ENCODE data around the gene FGGY.

Gene FGGY

GRCh38 chr1:59539961-59540681 lies 243.2 kb downstream of the FGGY start:
- peaks cover 8% of the 10 kb centered on the region for H3K4me1 Mint-ChIP-seq
- no peak overlapping the region for H3K27ac Mint-ChIP-seq

GRCh38 chr1:59541161-59541560 lies 244.3 kb downstream of the FGGY start:
- Mint-ChIP-seq H3K27me3 (no peaks in the 10 kb centered on the region), H3K36me3 (no peaks in the 10 kb centered on the region), H3K27ac (no peak overlapping the region), H3K4me1 (peaks cover 8% of the 10 kb centered on the region), H3K4me3 (no peak overlapping the region), H3K9me3 (no peaks in the 10 kb centered on the region)

More at GRCh38 chr1:59539961-59540681, 243.2 kb downstream of the FGGY start:
- H3K36me3 Mint-ChIP-seq: no peaks in the 10 kb centered on the region
- no peaks in the 10 kb centered on the region for H3K27me3 Mint-ChIP-seq
- H3K4me3 Mint-ChIP-seq: no peak overlapping the region
- no peaks in the 10 kb centered on the region for H3K9me3 Mint-ChIP-seq

DNA sequence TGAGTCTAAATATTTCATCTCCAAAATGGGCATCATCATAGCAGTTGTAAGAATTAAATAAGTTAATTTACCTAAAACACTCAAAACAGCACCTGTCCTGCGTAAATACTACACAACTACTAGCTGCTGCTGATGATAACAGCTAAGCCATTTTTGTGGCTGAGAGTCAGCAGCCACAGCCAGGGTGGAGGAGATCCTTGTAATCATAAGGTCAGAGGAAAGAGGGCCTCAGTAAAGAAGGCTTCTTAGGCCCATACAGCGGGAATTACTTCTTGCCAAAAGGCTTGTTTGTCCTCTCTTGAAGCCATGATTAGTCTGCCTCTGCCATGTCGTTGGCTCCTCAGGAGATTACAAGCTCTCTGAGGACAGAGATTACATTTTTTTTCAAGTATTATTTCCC lies 245.0 kb downstream of the FGGY start:
- peaks cover 8% of the 10 kb centered on the region for H3K4me1 Mint-ChIP-seq
- H3K27me3 Mint-ChIP-seq: no peaks in the 10 kb centered on the region
- no peak overlapping the region for H3K27ac Mint-ChIP-seq
- no peak overlapping the region for H3K4me3 Mint-ChIP-seq
- no peaks in the 10 kb centered on the region for H3K9me3 Mint-ChIP-seq
- no peaks in the 10 kb centered on the region for H3K36me3 Mint-ChIP-seq

DNA sequence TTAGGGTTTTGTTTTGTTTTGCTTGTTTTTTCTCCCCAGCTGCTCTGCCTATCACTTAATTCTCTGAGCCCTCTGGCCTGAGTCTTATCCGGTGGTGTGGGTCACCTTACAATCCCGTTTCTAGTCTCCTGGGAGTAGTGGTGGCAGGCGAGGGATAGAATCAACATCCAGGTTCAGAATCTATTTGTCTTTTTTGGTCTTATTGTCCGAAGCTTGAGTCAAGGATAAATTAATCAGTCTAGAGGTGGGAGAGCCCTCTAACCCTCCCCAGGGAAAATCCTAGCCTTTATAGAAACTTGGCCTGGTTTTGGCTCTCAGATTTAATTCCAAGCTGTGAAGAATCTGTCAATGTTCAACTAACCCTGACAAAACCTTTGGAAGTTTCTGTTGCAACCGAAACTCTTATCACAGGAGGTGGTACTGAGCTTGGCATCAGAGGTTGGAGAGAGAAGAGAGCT lies 246.3 kb downstream of the FGGY start:
- Mint-ChIP-seq H3K27me3 (no peaks in the 10 kb centered on the region), H3K27ac (no peak overlapping the region), H3K36me3 (no peaks in the 10 kb centered on the region), H3K4me1 (peaks cover 8% of the 10 kb centered on the region), H3K4me3 (no peak overlapping the region), H3K9me3 (no peaks in the 10 kb centered on the region)

DNA sequence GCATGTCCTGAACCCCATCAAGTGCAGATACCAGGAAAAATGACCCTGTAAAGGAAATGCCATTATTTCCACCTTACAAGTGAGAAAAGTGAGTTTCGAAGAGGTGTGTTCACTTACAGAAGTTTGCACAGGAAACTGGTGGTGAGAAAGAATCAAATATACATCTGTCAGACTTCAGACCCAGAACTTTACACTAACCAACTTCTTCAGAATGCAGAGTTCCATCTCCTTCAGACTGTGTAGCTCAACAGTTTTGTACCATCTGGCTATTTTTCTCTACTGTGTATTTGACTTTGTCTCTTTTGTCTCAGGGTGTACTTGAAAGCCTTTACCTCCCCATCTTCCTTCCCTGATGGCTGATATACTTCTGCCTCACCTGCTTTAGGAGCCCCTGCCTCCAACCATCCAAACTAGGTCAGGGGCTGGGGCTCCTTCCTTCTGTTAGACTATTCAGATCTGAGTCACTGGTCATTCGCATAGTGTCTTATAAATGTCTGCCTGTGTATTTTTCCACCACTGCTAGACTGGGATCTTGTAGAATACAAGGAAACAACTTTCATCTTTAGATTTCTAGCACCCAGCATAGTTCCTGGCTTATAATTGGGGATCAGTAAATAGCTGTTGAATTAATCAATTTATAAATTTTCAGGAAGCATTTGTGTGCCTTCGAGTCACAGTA lies 247.9 kb downstream of the FGGY start:
- no peak overlapping the region for H3K27ac Mint-ChIP-seq
- H3K27me3 Mint-ChIP-seq: no peaks in the 10 kb centered on the region
- H3K4me3 Mint-ChIP-seq: no peak overlapping the region
- H3K9me3 Mint-ChIP-seq: no peaks in the 10 kb centered on the region
- no peaks in the 10 kb centered on the region for H3K36me3 Mint-ChIP-seq
- H3K4me1 Mint-ChIP-seq: peaks cover 8% of the 10 kb centered on the region

DNA sequence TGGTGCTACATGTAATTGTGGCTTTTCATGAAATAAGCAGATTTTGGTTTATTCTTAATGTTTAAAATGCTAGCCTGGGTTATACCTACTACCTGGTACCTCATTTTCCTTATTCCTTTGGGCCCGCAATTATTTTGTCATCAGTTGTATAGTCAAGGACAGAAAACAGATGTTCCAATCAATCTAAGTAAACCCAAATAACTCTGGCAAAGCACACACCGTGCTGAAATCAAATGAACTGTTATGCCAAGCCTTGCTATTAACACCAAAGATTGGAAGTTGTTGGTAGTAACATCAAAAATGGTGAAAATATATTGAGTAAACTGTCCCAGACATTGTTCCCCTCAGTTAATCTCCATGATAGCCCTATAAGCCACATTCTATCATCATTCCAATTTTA lies 248.9 kb downstream of the FGGY start:
- Mint-ChIP-seq H3K27me3 (no peaks in the 10 kb centered on the region), H3K36me3 (no peaks in the 10 kb centered on the region), H3K4me1 (peaks cover 8% of the 10 kb centered on the region), H3K4me3 (no peak overlapping the region), H3K27ac (no peak overlapping the region), H3K9me3 (no peaks in the 10 kb centered on the region)

DNA sequence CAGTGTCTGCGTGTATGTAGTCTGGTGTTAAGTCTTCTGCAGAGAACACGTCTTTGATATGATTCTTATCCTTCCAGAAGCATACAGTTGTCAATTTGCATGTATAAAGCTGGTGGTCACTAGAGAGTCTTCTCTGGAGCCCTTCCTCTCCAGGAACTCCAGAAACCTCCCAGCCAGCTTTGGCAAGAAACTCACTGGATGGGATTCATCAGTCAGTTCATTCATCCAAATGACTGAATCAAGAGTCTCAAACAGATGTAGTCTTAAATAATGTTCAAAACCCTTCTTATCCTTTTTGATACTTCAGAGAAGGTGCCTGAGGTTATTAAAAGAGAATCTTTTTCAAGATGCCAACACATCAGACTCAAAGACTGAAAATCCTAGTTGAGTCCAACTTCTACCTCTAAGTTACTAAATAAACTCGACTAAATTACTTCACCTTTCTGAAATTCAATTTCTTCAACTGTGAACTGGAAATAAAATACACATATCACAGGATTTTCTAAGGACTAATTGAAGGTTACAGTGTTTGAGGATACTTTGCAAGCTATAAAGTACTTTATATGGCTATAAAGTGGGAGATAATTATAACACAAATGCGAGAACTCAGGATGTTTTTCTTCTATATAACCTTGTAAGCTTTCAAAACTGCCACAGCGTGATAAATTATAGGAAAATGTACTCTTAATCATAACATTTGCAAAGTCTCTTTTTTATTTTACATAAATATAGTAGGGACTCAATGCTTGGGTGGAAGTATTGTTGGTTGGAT lies 252.4 kb downstream of the FGGY start:
- Mint-ChIP-seq H3K27me3 (no peaks in the 10 kb centered on the region), H3K36me3 (peaks cover 4% of the 10 kb centered on the region), H3K27ac (no peak overlapping the region), H3K9me3 (no peaks in the 10 kb centered on the region), H3K4me3 (no peak overlapping the region), H3K4me1 (peaks cover 8% of the 10 kb centered on the region)

GRCh38 chr1:59549903-59550302 lies 253.0 kb downstream of the FGGY start:
- Mint-ChIP-seq H3K27ac (no peak overlapping the region), H3K4me1 (peaks cover 1% of the 10 kb centered on the region), H3K4me3 (no peak overlapping the region), H3K27me3 (no peaks in the 10 kb centered on the region), H3K36me3 (peaks cover 10% of the 10 kb centered on the region), H3K9me3 (no peaks in the 10 kb centered on the region)

DNA sequence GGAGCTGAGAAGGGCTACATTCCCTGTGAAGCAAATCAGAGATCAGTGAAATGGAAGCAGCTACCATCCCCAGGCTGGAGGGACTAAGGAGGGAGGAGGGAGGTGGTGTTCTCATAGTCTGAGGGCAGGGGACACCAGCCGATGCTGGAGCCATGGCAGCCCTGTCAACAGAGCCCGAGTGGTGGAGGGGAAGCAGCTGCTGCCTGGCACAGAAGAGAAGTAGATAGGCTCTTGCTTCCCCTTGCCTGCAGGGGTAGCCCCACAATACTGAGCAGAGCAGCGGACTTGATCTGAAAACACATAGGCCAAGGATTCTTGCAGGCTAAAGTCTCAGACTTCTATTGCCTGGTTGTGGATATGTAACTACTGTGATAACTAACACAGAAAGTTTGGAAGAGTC lies 255.1 kb downstream of the FGGY start:
- Mint-ChIP-seq H3K9me3 (no peaks in the 10 kb centered on the region), H3K4me3 (no peak overlapping the region), H3K27ac (no peak overlapping the region), H3K4me1 (no peaks in the 10 kb centered on the region), H3K36me3 (peaks cover 20% of the 10 kb centered on the region), H3K27me3 (no peaks in the 10 kb centered on the region)

DNA sequence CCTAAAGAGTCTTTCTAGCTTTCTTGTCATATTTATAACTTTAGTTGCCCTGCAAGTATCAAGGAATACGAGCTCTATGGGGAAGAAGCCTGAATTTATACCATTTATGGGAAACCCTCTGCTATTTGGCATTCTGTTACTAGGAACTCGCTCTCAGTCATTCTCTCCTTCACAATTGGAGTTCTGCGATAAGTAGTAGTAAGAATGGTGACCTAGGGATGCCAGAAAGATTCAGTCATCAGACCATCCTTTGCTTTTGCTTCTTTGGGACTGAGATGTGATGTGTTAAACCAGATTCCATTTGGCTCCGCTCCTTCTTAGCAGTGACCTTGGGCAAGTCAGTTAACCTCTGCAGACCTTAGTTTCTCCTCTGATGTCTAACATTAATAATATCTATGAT lies 256.5 kb downstream of the FGGY start:
- Mint-ChIP-seq H3K9me3 (peaks cover 9% of the 10 kb centered on the region), H3K4me3 (no peak overlapping the region), H3K36me3 (peaks cover 29% of the 10 kb centered on the region)

GRCh38 chr1:59554011-59554663 lies 257.2 kb downstream of the FGGY start:
- Mint-ChIP-seq H3K4me1 (no peaks in the 10 kb centered on the region), H3K27me3 (no peaks in the 10 kb centered on the region), H3K4me3 (no peak overlapping the region), H3K27ac (no peak overlapping the region), H3K36me3 (peaks cover 33% of the 10 kb centered on the region), H3K9me3 (peaks cover 10% of the 10 kb centered on the region)

More for the DNA sequence above, 256.5 kb downstream of the FGGY start:
- H3K27me3 Mint-ChIP-seq: no peaks in the 10 kb centered on the region
- H3K4me1 Mint-ChIP-seq: no peaks in the 10 kb centered on the region
- no peak overlapping the region for H3K27ac Mint-ChIP-seq

DNA sequence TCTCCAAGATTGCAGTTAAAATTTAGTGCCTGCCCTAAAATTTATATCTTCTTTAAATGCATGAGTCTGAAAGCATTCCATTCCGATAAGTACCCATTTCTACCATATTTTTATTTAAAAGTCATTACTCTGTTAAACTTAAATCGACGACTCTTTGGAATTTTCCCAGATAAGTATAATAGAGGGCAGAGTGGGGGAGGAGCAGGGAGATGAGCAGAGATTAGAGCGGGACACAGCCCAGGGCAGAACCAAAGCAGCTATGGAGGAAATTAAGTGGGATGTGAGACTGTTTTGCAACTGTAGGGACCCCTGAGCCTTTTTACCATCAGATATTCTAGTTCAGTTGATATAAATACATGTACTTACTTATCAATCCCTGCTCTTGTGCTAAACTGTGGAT lies 257.9 kb downstream of the FGGY start:
- Mint-ChIP-seq H3K9me3 (peaks cover 10% of the 10 kb centered on the region), H3K4me3 (no peak overlapping the region), H3K27ac (no peak overlapping the region), H3K4me1 (no peaks in the 10 kb centered on the region), H3K27me3 (no peaks in the 10 kb centered on the region), H3K36me3 (peaks cover 33% of the 10 kb centered on the region)

DNA sequence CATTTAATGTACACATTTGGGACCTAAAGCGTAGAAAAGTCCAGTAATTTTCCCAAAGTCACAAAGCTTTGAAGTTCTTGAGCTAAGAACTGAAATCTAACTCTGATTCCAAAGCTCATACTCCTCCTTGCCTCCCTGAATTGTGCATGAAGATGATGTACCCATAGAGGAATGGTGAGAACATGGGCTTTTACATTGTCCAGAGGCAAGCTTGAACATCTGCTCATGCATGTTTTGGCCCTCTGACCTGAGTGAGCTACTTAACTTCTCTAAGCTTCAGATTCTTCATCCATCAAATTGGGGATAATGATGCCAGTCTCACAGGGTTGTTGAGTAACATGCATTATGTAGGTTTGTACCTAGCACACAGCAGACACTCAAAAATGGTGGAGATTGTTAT lies 259.5 kb downstream of the FGGY start:
- Mint-ChIP-seq H3K4me1 (peaks cover 4% of the 10 kb centered on the region), H3K36me3 (peaks cover 33% of the 10 kb centered on the region), H3K4me3 (no peak overlapping the region), H3K9me3 (peaks cover 10% of the 10 kb centered on the region), H3K27me3 (no peaks in the 10 kb centered on the region), H3K27ac (no peak overlapping the region)

DNA sequence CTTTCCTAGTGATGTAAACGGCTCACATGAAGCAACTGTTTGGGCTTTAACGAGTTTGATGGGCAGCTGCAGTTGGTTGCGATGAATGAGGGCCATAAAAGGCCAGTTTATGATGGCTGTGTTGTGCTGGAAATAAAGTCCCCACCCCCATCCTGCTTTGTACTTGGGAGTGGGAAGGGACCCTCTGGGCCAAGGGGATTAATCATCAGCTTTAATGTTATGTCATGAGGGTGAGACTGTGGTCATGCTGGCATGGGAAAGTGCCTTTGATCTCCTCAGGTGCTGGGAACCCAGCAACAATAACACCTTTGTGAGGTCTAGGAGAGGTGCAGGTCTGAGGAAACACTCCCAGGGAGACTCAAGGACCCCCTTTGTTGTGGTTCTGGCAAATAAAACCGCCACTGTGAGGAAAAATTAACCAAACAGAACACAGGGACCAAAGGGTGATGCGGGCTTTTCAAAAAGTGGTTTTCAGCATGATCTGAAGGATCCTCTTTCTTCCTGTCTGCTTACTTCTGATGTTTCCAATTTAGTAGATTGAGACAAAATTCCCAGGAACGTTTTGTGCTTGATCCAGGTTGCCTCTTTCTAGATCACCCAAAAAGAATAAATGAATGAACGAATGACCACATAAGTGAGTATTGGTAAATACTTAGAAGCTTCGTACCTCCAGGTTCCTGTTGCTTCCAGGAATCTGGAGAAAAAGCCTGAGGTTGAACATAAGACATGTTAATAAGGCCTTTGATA lies 260.1 kb downstream of the FGGY start:
- Mint-ChIP-seq H3K9me3 (peaks cover 10% of the 10 kb centered on the region), H3K4me1 (peaks cover 4% of the 10 kb centered on the region), H3K4me3 (no peak overlapping the region), H3K27ac (no peak overlapping the region), H3K36me3 (peaks cover 33% of the 10 kb centered on the region), H3K27me3 (no peaks in the 10 kb centered on the region)

- H3K27me3 Mint-ChIP-seq: no peaks in the 10 kb centered on the region
- H3K4me1 Mint-ChIP-seq: peaks cover 4% of the 10 kb centered on the region
- no peak overlapping the region for H3K27ac Mint-ChIP-seq
- H3K4me3 Mint-ChIP-seq: no peak overlapping the region
- peaks cover 33% of the 10 kb centered on the region for H3K36me3 Mint-ChIP-seq
- peaks cover 10% of the 10 kb centered on the region for H3K9me3 Mint-ChIP-seq
These were observed 260.6 kb downstream of the FGGY start for GRCh38 chr1:59557549-59557885.

Measured in activated naive CD4-positive, alpha-beta T cell treated with anti-CD3 and anti-CD28 coated beads, Interleukin-2, amount 50 U/mL, for 24 hours (primary cell).